Measurements from ENCODE around the gene LRRC25. TPM values are rescaled to one million over a fixed set of nuclear protein-coding genes. Genes with fewer than 3 reads are reported as not detected.
"Not testable (repeated sequence)": the region's sequence is repeated elsewhere in the genome, so short reads cannot be mapped to it uniquely, and the experiment has no call there.

The LRRC25 gene
- total and polyA plus RNA-seq, 10 of the 15 experiments (the other 5 are each of a cell fraction or from before 2014, with no cell fraction given): 0.38 to 2.9 (median 1.2) TPM

DNA sequence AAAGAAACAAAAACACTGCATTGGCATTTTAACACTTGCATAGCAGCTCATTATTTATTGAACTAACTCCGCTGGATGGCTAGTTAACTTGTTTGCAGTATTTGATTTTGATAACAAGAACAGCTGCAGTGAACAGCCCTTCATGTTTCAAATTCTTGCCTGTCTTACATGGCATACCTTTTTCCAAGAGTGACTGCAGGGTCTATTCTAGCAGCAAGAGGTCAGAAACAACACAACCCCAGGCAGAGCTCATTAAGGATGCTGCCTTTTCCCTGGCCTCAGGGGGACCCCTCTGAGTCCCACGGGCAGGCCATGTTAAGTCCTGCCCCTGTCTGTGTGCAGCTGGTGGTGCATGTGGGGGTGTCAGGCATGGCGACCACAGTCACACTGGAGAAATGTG lies 40.4 kb downstream of the LRRC25 start:
- Histone ChIP-seq H3K4me3 (no peak overlapping the region), H3K79me2 (ENCODE audit: control insufficient read depth, insufficient read depth, low read length) (no peaks in the 10 kb centered on the region), H3K9me3 (replicated peaks; ENCODE audit: control insufficient read depth, insufficient read depth, low read length) (no peaks in the 10 kb centered on the region; the same call in 2 of the 3 replicates), H3K4me1 (ENCODE audit: control insufficient read depth, insufficient read depth, low read length) (no peaks in the 10 kb centered on the region), H3K27ac (ENCODE audit: control insufficient read depth, insufficient read depth) (no peak overlapping the region), H3K4me2 (ENCODE audit: control insufficient read depth, insufficient read depth) (no peak overlapping the region), H3K9ac (ENCODE audit: control insufficient read depth, insufficient read depth, low read length) (no peak overlapping the region), H3K36me3 (ENCODE audit: control insufficient read depth in 2 of 2, insufficient read depth in 2 of 2, low read length in 1 of 2) (peaks cover 10 to 11% of the 10 kb centered on the region in 2 experiments; a peak in 3 of 4 replicates), H4K20me1 (ENCODE audit: control insufficient read depth, insufficient read depth) (no peaks in the 10 kb centered on the region), H3K27me3 (replicated peaks in 1 of 2; ENCODE audit: control insufficient read depth in 2 of 2, insufficient read depth in 2 of 2, low read length in 1 of 2) (no peaks in the 10 kb centered on the region), H2AFZ (ENCODE audit: control insufficient read depth, low read depth, low read length) (no peak overlapping the region)
- ATAC-seq: no peak
- intact Hi-C loops (cut with micrococcal nuclease; ENCODE audit: unreplicated experiment) (no loop called here), in situ Hi-C loops (cut with MboI) (no loop called here)
- no TSS peak for BruUV-seq (replicated peaks)
- POLR2A ChIA-PET: interaction anchor here (0.5 kb wide), 1 partner anchor 1792 kb away, joined by 3 read pairs; no protein-coding TSS in a partner anchor
- SMC1A ChIA-PET (ENCODE audit: uncharacterized antibody, unreplicated experiment): interaction anchor here (1.2 kb wide), 1 partner anchor 28 kb away, joined by 3 read pairs; no protein-coding TSS in a partner anchor
- TF ChIP-seq HDAC2 (IDR thresholded peaks at IDR 0.05) (no peak), NFYA (IDR thresholded peaks at IDR 0.05; ENCODE audit: borderline replicate concordance, low read depth, low read length) (no peak), SIN3A (IDR thresholded peaks at IDR 0.05; ENCODE audit: low read depth, low read length) (no peak), IRF4 (IDR thresholded peaks at IDR 0.05; ENCODE audit: low read depth, low read length) (no peak), MTA3 (IDR thresholded peaks at IDR 0.05; ENCODE audit: borderline replicate concordance, low read length) (no peak), FOXM1 (IDR thresholded peaks at IDR 0.05; ENCODE audit: low read depth, low read length) (no peak), CHD4 (IDR thresholded peaks at IDR 0.05) (no peak), NR2C1 (IDR thresholded peaks at IDR 0.05) (no peak), RCOR1 (conservative IDR thresholded peaks at IDR 0.05; ENCODE audit: low read depth, low read length) (no peak), IKZF2 (IDR thresholded peaks at IDR 0.05) (no peak), EGR1 (IDR thresholded peaks at IDR 0.05; ENCODE audit: borderline replicate concordance in 1 of 2, low read depth in 2 of 2, low read length in 2 of 2) (no peak)
- TF ChIP-seq, protein P1, sequence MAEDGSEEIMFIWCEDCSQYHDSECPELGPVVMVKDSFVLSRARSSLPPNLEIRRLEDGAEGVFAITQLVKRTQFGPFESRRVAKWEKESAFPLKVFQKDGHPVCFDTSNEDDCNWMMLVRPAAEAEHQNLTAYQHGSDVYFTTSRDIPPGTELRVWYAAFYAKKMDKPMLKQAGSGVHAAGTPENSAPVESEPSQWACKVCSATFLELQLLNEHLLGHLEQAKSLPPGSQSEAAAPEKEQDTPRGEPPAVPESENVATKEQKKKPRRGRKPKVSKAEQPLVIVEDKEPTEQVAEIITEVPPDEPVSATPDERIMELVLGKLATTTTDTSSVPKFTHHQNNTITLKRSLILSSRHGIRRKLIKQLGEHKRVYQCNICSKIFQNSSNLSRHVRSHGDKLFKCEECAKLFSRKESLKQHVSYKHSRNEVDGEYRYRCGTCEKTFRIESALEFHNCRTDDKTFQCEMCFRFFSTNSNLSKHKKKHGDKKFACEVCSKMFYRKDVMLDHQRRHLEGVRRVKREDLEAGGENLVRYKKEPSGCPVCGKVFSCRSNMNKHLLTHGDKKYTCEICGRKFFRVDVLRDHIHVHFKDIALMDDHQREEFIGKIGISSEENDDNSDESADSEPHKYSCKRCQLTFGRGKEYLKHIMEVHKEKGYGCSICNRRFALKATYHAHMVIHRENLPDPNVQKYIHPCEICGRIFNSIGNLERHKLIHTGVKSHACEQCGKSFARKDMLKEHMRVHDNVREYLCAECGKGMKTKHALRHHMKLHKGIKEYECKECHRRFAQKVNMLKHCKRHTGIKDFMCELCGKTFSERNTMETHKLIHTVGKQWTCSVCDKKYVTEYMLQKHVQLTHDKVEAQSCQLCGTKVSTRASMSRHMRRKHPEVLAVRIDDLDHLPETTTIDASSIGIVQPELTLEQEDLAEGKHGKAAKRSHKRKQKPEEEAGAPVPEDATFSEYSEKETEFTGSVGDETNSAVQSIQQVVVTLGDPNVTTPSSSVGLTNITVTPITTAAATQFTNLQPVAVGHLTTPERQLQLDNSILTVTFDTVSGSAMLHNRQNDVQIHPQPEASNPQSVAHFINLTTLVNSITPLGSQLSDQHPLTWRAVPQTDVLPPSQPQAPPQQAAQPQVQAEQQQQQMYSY (CRISPR knock-in tag; IDR thresholded peaks at IDR 0.05): no peak
- no peak for DNase-seq (ENCODE audit: low read depth, low spot score)
- WGBS (ENCODE audit: insufficient coverage, insufficient replicate concordance, low lambda C conversion rate, missing lambda C conversion rate): 73% methylated on average over 3 of the region's 3 CpGs
- CTCF ChIA-PET: interaction anchor here (0.6 to 1.7 kb wide), 2 partner anchors 28 to 31 kb away, joined by 3 to 4 read pairs; no protein-coding TSS in a partner anchor
- RAD21 ChIA-PET (ENCODE audit: unreplicated experiment): no interaction called here
- FAIRE-seq: no peak

DNA sequence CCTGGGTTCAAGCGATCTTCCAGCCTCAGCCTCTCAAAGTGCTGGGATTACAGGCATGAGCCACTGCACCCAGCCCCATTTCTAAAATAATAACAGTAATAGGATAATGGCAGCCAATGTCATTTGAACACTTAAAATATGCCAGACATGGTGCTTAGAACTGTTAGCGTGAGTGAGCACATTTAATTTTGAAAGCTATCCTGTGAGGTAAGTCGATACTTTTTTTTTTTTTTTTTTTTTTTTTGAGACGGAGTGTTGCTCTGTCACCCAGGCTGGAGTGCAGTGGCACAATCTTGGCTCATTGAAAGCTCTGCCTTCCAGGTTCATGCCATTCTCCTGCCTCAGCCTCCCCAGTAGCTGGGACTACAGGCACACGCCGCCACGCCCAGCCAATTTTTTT lies 42.7 kb downstream of the LRRC25 start:
- 98% methylated on average over 6 of the region's 7 CpGs for WGBS (ENCODE audit: insufficient coverage, insufficient replicate concordance, low lambda C conversion rate, missing lambda C conversion rate)
- intact Hi-C loops (cut with micrococcal nuclease; ENCODE audit: unreplicated experiment); H3K4me1 ChIP-seq (ENCODE audit: control insufficient read depth, insufficient read depth, low read length); in situ Hi-C loops (cut with MboI); H3K4me3 ChIP-seq; SMC1A ChIA-PET (ENCODE audit: uncharacterized antibody, unreplicated experiment); BruUV-seq (replicated peaks); DNase-seq (ENCODE audit: low read depth, low spot score); H3K4me2 ChIP-seq (ENCODE audit: control insufficient read depth, insufficient read depth); FAIRE-seq; H3K27ac ChIP-seq (ENCODE audit: control insufficient read depth, insufficient read depth); H3K79me2 ChIP-seq (ENCODE audit: control insufficient read depth, insufficient read depth, low read length); H3K9ac ChIP-seq (ENCODE audit: control insufficient read depth, insufficient read depth, low read length); POLR2A ChIA-PET; H4K20me1 ChIP-seq (ENCODE audit: control insufficient read depth, insufficient read depth); H2AFZ ChIP-seq (ENCODE audit: control insufficient read depth, low read depth, low read length); H3K9me3 ChIP-seq (replicated peaks; ENCODE audit: control insufficient read depth, insufficient read depth, low read length); H3K27me3 ChIP-seq (replicated peaks in 1 of 2; ENCODE audit: control insufficient read depth in 2 of 2, insufficient read depth in 2 of 2, low read length in 1 of 2); ATAC-seq; RAD21 ChIA-PET (ENCODE audit: unreplicated experiment): not testable (repeated sequence)
- peaks cover 10 to 15% of the 10 kb centered on the region in 2 experiments; a peak in 3 of 4 replicates for H3K36me3 ChIP-seq (ENCODE audit: control insufficient read depth in 2 of 2, insufficient read depth in 2 of 2, low read length in 1 of 2)
- CTCF ChIA-PET: interaction anchor here (0.6 to 2.0 kb wide), 3 partner anchors 34 to 312 kb away, joined by 3 to 5 read pairs (median 3); no protein-coding TSS in a partner anchor
